K562 (cell line): ENCODE data around the gene RAP2C.

Source experiments
- BRCA1 ChIP-seq, 2 experiments: fragments of 450-650 bp in 1 of 2; sonication (generic) in 1 of 2; formaldehyde crosslinking in 1 of 2; IDR thresholded peaks; 2 replicates each; pipeline versions ENCODE4 v1.5.0 to v1.6.1; 2017 to 2020; ENCODE audit warnings: mild to moderate bottlenecking in 1 of 2, missing genetic modification reagents in 1 of 2
- EP300 ChIP-seq: IDR thresholded peaks from 2 replicates; pipeline ENCODE4 v1.6.1; 2012; ENCODE audit warnings: low read length, improper control_type of control experiment
- ERF ChIP-seq: fragments of 450-650 bp; formaldehyde crosslinking; IDR thresholded peaks from 2 replicates; pipeline ENCODE4 v1.4.0; 2020; ENCODE audit warnings: mild to moderate bottlenecking, mixed read lengths
- EZH2 ChIP-seq: IDR thresholded peaks from 2 replicates; pipeline ENCODE4 v1.6.1; 2012; ENCODE audit warnings: low read depth, mild to moderate bottlenecking, inconsistent platforms, low read length, borderline replicate concordance
- MAFK ChIP-seq: IDR thresholded peaks from 2 replicates; pipeline ENCODE4 v1.6.1; 2011; ENCODE audit warnings: low read length, improper control_type of control experiment
- POLR2A ChIP-seq: fragments of 450-650 bp; conservative IDR thresholded peaks from 2 replicates; pipeline ENCODE4 v1.6.1; 2016
- RBM39 ChIP-seq: fragments of 200-400 bp; formaldehyde crosslinking; optimal IDR thresholded peaks from 2 replicates; pipeline ENCODE3; 2018; ENCODE audit warnings: low read depth, low read length
- TSC22D4 ChIP-seq: fragments of 450-650 bp; IDR thresholded peaks from 2 replicates; pipeline ENCODE4 v1.6.1; 2016; ENCODE audit warnings: missing genetic modification characterization, missing biosample characterization, control low read depth
- ZNF232 ChIP-seq: sonication (generic); formaldehyde crosslinking; IDR thresholded peaks from 2 replicates; pipeline ENCODE4 v1.8.0; 2022; ENCODE audit warnings: mild to moderate bottlenecking, missing genetic modification reagents
- TF ChIP-seq, protein P1 (sequence below): sonication (generic); formaldehyde crosslinking; IDR thresholded peaks from 2 replicates; pipeline ENCODE4 v1.8.0; 2022; ENCODE audit warnings: mild to moderate bottlenecking, missing genetic modification reagents
- TF ChIP-seq, protein P2 (sequence below): conservative IDR thresholded peaks from 2 replicates; pipeline ENCODE4 v1.6.1; 2011; ENCODE audit warnings: low read depth, mild to moderate bottlenecking, low read length; ENCODE audit not compliant: control insufficient read depth
- TF ChIP-seq, protein P3 (sequence below), 3 experiments: IDR thresholded peaks in 2 of 3; conservative IDR thresholded peaks in 1 of 3; 2 replicates each; pipeline ENCODE4 v1.5.1; 2011 to 2012; ENCODE audit warnings: low read length in 3 of 3, mild to moderate bottlenecking in 3 of 3, control low read depth in 2 of 3, improper control_type of control experiment in 1 of 3, inconsistent platforms in 1 of 3, low read depth in 1 of 3, mixed read lengths in 1 of 3, moderate library complexity in 1 of 3; ENCODE audit not compliant: insufficient read depth in 2 of 3
- TF ChIP-seq, protein P4 (sequence below): sonication (generic); formaldehyde crosslinking; IDR thresholded peaks from 2 replicates; pipeline ENCODE4 v1.5.0; 2020; ENCODE audit warnings: missing genetic modification reagents

DNA sequence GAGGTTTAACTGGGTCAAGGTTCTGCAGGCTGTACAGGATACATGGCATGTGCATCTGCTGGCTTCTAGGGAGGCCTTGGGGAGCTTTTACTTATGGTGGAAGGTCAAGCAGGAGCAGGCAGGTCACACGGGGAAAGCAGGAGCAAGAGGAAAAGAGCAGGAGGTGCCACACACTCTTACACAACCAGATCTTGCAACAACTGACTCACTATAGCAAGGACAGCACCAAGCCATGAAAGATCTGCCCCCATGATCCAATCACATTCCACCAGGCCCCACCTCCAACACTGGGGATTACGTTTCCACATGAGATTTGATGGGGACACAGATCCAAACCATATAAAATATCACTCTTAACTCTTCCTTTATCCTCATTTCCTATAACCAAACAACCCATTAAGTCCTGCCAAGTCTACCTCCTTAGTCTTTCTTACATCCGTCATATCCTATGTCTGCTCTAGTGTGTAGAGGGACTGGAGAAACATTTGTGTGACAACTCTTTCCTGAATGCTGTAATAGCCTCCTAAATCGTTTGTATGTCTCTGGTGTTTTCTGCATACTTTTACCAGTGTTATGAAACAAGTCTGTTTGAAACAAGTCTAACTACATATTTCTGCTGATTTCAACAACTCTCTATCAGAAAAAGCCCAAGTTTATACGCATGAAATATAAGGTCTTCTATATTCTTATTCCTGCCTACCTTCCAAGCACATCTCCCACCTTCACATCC, 8.3 kb upstream of the RAP2C start:
- no peak for TF ChIP-seq TSC22D4
- no peak for TF ChIP-seq RBM39
- TF ChIP-seq BRCA1 (IDR thresholded peaks at IDR 0.05), result no peak
- no peak for TF ChIP-seq BRCA1 (CRISPR knock-in tag; IDR thresholded peaks at IDR 0.05)
- TF ChIP-seq ERF, result no peak
- TF ChIP-seq MAFK, result no peak
- TF ChIP-seq, protein P1, sequence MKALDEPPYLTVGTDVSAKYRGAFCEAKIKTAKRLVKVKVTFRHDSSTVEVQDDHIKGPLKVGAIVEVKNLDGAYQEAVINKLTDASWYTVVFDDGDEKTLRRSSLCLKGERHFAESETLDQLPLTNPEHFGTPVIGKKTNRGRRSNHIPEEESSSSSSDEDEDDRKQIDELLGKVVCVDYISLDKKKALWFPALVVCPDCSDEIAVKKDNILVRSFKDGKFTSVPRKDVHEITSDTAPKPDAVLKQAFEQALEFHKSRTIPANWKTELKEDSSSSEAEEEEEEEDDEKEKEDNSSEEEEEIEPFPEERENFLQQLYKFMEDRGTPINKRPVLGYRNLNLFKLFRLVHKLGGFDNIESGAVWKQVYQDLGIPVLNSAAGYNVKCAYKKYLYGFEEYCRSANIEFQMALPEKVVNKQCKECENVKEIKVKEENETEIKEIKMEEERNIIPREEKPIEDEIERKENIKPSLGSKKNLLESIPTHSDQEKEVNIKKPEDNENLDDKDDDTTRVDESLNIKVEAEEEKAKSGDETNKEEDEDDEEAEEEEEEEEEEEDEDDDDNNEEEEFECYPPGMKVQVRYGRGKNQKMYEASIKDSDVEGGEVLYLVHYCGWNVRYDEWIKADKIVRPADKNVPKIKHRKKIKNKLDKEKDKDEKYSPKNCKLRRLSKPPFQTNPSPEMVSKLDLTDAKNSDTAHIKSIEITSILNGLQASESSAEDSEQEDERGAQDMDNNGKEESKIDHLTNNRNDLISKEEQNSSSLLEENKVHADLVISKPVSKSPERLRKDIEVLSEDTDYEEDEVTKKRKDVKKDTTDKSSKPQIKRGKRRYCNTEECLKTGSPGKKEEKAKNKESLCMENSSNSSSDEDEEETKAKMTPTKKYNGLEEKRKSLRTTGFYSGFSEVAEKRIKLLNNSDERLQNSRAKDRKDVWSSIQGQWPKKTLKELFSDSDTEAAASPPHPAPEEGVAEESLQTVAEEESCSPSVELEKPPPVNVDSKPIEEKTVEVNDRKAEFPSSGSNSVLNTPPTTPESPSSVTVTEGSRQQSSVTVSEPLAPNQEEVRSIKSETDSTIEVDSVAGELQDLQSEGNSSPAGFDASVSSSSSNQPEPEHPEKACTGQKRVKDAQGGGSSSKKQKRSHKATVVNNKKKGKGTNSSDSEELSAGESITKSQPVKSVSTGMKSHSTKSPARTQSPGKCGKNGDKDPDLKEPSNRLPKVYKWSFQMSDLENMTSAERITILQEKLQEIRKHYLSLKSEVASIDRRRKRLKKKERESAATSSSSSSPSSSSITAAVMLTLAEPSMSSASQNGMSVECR, result no peak
- TF ChIP-seq, protein P2, sequence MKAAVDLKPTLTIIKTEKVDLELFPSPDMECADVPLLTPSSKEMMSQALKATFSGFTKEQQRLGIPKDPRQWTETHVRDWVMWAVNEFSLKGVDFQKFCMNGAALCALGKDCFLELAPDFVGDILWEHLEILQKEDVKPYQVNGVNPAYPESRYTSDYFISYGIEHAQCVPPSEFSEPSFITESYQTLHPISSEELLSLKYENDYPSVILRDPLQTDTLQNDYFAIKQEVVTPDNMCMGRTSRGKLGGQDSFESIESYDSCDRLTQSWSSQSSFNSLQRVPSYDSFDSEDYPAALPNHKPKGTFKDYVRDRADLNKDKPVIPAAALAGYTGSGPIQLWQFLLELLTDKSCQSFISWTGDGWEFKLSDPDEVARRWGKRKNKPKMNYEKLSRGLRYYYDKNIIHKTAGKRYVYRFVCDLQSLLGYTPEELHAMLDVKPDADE, result no peak
- no peak for TF ChIP-seq POLR2A
- TF ChIP-seq ZNF232, result no peak
- no peak for TF ChIP-seq EZH2
- TF ChIP-seq, protein P3, sequence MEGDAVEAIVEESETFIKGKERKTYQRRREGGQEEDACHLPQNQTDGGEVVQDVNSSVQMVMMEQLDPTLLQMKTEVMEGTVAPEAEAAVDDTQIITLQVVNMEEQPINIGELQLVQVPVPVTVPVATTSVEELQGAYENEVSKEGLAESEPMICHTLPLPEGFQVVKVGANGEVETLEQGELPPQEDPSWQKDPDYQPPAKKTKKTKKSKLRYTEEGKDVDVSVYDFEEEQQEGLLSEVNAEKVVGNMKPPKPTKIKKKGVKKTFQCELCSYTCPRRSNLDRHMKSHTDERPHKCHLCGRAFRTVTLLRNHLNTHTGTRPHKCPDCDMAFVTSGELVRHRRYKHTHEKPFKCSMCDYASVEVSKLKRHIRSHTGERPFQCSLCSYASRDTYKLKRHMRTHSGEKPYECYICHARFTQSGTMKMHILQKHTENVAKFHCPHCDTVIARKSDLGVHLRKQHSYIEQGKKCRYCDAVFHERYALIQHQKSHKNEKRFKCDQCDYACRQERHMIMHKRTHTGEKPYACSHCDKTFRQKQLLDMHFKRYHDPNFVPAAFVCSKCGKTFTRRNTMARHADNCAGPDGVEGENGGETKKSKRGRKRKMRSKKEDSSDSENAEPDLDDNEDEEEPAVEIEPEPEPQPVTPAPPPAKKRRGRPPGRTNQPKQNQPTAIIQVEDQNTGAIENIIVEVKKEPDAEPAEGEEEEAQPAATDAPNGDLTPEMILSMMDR (IDR thresholded peaks at IDR 0.05 in 2 of 3, conservative IDR thresholded peaks at IDR 0.05 in 1 of 3; ENCODE audit: insufficient read depth in 2 of 3, low read depth in 1 of 3, low read length in 3 of 3), result no peak
- TF ChIP-seq EP300, result no peak
- TF ChIP-seq, protein P4, sequence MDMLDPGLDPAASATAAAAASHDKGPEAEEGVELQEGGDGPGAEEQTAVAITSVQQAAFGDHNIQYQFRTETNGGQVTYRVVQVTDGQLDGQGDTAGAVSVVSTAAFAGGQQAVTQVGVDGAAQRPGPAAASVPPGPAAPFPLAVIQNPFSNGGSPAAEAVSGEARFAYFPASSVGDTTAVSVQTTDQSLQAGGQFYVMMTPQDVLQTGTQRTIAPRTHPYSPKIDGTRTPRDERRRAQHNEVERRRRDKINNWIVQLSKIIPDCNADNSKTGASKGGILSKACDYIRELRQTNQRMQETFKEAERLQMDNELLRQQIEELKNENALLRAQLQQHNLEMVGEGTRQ (CRISPR knock-in tag), result no peak
